Activated CD8-positive, alpha-beta memory T cell treated with anti-CD3 and anti-CD28 coated beads, Interleukin-2, amount 50 U/mL, for 1 hour (primary cell): ENCODE data around the gene ELMOD3.
"Not testable (repeated sequence)": the region's sequence is repeated elsewhere in the genome, so short reads cannot be mapped to it uniquely, and the experiment has no call there.

ENCODE experiments used
- DNase-seq: peaks from one replicate; pipeline ENCODE4 v3.0.0-alpha.2; 2020; ENCODE audit errors: extremely low read depth

ELMOD3 gene

DNA sequence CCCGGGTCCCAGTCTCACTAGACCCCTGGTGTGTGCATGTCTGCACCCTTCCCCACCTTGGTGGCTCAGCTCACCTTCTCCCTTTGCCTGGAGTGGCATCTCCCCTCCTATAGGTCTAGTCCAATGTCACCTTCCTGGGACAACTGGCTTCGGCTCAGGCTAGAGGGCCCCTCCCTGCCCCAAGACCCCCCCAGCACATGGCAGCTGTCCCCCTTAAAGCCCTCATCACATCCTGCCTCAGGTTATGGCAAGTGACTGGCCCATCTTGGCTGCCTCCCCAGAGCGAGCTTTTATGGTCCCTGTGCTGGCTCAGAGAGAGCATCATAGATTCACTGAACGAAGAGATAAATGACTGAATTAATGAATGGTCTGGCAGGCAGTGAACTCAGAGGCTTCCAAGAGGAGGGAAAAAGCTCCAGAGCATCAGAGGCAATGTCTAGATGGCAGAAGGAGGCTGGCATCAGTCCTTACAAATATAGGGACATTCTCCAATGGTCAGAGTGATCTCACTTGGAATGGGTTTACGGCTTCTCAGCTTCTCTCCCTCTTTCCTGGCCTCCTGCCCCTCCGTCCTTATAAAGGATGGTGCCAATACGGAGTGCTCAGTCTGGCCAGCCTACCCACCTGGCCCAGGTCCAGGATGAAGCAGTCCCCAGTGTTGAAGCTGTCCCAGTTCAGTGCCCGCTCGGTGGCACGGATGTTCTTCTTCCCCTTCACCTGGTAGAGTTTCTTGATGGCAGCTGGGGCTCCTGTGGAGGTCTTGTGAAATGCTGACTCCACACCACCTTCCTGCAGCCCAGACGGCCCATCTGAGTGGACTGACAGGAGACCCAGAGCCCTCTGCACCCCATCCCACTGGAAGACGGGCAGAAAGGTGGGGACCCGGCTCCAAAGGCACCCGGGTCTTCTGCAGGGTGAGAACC, 46.2 kb downstream of the ELMOD3 start:
- no peak for DNase-seq

GRCh38 chr2:85401464-85401805, 46.9 kb downstream of the ELMOD3 start:
- DNase-seq = no peak

GRCh38 chr2:85401844-85402243, 47.3 kb downstream of the ELMOD3 start:
- no peak for DNase-seq

DNA sequence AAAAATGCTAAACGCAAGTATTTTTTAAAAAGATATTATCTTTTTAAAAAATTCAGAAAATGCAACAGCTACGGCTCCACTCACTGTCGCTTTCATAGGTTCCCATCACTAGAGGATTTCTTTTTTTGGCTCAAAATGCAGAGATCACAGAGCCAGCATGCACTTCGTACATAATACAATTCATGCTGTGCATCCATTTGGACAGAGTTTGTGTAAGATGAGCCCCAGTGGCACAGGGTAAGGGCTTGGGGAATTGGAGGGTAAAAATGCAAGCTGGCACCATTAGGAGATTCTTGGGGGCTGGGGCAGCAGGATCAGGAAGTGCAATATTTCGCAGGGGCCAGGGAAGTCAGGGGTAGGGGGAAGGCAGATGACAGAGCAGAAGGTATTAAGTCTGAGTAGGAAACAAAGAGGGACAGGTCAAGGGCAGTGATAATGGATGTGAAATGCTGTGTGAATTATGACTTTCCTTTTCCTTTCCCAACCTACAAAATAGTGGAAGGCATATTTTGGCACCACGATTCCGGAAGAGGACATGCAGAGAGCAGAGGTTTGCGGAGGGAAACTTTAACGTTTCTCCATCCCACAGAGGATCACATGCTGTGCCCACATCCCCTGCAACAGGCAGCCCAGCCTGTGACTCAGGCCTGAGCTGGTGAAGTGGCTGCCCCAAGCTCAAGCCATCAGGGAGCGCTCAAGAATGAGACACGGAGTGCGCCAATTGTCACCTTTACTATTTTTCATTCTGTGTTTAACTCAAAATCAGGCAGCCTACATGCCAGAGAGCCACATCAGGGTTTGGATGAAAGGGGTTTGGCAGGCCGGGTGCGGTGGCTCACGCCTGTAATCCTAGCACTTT, 50.9 kb downstream of the ELMOD3 start:
- DNase-seq = no peak

GRCh38 chr2:85409845-85410583, 55.4 kb downstream of the ELMOD3 start, which contains the start of gene CAPG:
TSS of gene CAPG (minus strand) at chr2:85410366. CDS start at chr2:85402145, 8,221 bp downstream.
- DNase-seq = no peak

GRCh38 chr2:85410584-85411404, 56.2 kb downstream of the ELMOD3 start:
- no peak for DNase-seq

- DNase-seq = no peak
These were observed 56.8 kb downstream of the ELMOD3 start for GRCh38 chr2:85411405-85411748.

DNA sequence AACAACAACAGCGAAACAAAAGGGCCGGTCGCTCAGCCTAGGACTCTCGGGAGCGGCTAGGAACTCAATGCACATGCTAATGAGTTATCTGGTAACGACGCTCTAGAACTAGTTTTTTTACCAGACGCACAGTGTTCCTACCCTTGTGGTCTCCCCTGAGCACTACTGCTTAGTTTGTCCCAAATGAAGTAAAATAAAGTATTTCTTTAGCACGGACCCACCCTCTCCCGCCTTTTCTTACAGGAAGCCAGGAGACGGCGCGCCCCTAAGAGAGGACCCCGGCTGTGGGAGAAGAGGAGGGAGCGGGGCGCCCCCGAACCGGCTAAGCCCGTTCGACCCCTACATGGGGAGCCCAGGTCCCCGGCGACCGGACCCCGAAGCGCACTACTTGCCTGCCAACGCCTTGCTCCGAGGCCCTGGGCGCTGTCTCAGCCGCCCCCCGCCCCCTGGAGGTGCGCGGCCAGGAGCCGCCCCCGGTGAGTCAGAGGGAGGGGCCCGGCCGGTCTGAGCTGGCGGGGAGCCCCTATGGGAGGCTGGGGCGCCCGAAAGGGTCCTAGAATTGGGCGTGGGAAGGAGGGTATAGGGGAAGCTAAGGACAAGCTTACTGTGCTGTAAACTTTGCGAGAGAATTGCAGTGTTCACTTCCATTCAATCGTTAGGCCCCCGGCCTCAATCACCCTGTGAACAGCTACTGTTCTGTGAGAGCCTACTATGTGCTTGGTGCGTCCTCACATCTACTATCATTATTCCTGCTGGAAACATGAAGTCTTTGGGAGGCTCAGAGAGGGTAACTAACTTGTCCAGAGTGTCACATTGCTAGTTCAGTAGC, 59.2 kb downstream of the ELMOD3 start:
- DNase-seq = no peak

DNA sequence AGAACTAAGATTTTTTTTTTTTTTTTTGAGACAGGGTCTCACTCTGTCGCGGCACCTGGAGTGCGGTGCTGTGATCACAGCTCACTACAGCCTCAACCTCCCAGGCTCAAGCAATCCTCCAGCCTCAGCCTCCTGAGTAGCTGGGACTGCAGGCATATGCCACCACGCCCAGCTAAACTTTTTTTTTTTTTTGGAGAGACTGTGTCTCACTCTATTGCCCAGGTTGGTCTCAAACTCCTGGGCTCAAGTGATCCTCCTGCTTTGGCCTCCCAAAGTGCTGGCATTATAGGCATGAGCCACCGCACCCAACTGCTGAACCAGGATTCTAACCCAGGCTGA, 59.8 kb downstream of the ELMOD3 start:
- DNase-seq = not testable (repeated sequence)

DNA sequence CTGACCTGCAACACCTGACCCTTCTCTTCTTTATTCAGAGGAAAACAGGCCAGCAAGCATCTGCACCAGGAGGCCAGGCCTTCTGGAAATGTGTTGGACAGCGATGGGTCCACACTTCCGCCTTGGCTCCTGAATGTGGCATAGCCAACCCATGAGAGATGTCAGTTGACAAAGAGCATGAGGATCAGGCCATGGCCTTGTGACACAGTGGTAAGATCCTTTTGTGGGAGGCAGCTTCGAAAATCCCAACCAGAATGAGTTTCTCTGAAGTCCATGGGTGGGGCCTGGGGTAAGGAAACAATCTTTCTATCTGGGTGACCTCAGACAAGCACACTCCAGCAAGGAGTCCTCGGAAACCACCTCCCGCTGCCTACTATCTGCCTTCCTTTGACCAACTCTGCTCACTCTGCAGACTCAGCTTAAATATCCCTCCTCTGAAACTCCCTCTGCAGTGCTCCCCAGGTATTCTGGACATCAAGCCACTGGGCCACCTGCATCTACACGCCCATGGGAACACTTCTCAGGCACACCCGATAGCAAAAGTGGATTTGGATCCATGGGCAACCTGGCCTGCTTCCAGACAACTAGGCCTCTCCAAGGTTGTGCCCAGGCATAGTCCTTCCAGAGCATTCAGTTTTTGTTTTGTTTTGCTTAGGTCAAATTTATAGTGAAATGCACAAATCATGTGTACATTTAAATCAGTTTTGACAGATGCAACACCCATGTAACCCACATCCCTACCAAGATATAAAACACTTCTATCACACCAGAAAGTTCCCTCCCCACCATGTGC, 60.4 kb downstream of the ELMOD3 start:
- no peak for DNase-seq

GRCh38 chr2:85415980-85416650, 61.5 kb downstream of the ELMOD3 start:
- no peak for DNase-seq

GRCh38 chr2:85418132-85419008, 63.8 kb downstream of the ELMOD3 start, which contains the start of gene SH2D6:
TSS of gene SH2D6 (plus strand) at chr2:85418714. CDS start at chr2:85429466, 10,752 bp downstream.
- DNase-seq = no peak

GRCh38 chr2:85419009-85419675, 64.6 kb downstream of the ELMOD3 start:
- DNase-seq = no peak

GRCh38 chr2:85420536-85421259, 66.1 kb downstream of the ELMOD3 start:
- DNase-seq = peak; percentile 62

DNA sequence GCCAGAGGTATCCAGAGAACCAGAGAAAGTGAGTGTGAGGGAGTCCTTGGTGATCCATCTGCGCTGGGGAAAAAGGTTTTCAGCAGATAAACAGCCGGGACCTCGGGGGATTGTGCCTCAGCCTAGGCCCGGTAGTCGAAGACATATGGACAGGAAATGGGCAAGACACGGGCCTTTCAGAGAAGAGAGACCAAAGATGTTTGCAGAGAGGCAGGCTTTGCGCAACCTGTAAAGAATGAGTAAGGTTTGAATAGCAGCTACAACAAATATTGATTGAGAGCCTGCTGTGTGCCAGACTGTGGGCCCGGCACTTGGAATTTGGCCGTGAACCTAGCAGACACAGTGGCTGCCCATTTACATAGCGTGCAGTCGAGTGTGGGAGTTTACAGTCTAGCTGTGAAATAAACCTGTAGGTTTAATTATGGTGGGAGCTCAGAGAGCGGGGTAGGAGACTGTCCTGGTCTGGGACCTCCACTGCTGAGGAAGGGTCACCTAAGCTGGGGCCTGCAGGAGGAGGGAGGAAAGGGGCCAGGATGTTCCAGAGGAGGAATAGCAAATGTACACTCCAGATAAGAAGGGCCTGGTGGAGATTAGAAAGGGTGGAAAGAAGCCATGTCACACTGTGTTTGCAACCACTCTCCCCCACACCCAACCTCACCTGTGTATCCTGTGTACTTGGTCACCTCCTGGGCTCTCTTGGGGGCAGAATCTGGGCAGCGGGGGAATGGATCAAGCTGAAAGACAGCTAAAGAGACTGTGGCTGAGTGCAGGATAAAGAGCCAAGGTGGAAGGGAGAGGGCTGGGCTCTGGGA, 66.9 kb downstream of the ELMOD3 start:
- no peak for DNase-seq

- no peak for DNase-seq
These were observed 67.5 kb downstream of the ELMOD3 start for GRCh38 chr2:85422072-85422457.
